ENCODE data around the gene DNPH1.

GRCh38 chr6:43258180-43258579, 28.9 kb upstream of the DNPH1 start:
- no peak for TF ChIP-seq CTCF (IDR thresholded peaks at IDR 0.05; ENCODE audit: poor library complexity, severe bottlenecking)
- no peak for TF ChIP-seq EP300 (conservative IDR thresholded peaks at IDR 0.05; ENCODE audit: poor library complexity, severe bottlenecking)
- no peak for TF ChIP-seq REST (IDR thresholded peaks at IDR 0.05; ENCODE audit: borderline replicate concordance)
- TF ChIP-seq POLR2AphosphoS5 (IDR thresholded peaks at IDR 0.05): no peak

All from neural cell (in vitro differentiated cells).